Measurements from ENCODE around the gene CYP17A1. TPM values are rescaled to one million over a fixed set of nuclear protein-coding genes. Genes with fewer than 3 reads are reported as not detected.

Gene CYP17A1
- total RNA-seq, 1 experiment from 2014 or later = 2.1 TPM

- CTCF ChIA-PET = no interaction called here
- Mint-ChIP-seq H3K27me3 (ENCODE audit: low read depth) (no peaks in the 10 kb centered on the region), H3K4me1 (no peaks in the 10 kb centered on the region), H3K36me3 (no peaks in the 10 kb centered on the region), H3K27ac (no peak overlapping the region), H3K4me3 (no peak overlapping the region), H3K9me3 (no peaks in the 10 kb centered on the region)
- DNase-seq (ENCODE audit: low spot score) = no peak
- POLR2A ChIA-PET = no interaction called here
- TF ChIP-seq NFATC4 (CRISPR knock-in tag; IDR thresholded peaks at IDR 0.05) (no peak), USF2 (CRISPR knock-in tag; IDR thresholded peaks at IDR 0.05) (no peak), NFYB (CRISPR knock-in tag; conservative IDR thresholded peaks at IDR 0.05; ENCODE audit: low read depth) (no peak), ZNF138 (CRISPR knock-in tag; conservative IDR thresholded peaks at IDR 0.05) (no peak), TCF7 (CRISPR knock-in tag; IDR thresholded peaks at IDR 0.05; ENCODE audit: low read depth) (no peak), OVOL2 (CRISPR knock-in tag; IDR thresholded peaks at IDR 0.05; ENCODE audit: borderline replicate concordance) (no peak), CREB1 (CRISPR knock-in tag; IDR thresholded peaks at IDR 0.05) (no peak), ZSCAN18 (CRISPR knock-in tag; IDR thresholded peaks at IDR 0.05) (no peak), ERG (CRISPR knock-in tag; IDR thresholded peaks at IDR 0.05) (no peak), ZNF219 (CRISPR knock-in tag; IDR thresholded peaks at IDR 0.05; ENCODE audit: borderline replicate concordance) (no peak), NR3C1 (CRISPR knock-in tag; conservative IDR thresholded peaks at IDR 0.05; ENCODE audit: low read depth) (no peak), JUN (CRISPR knock-in tag; IDR thresholded peaks at IDR 0.05) (no peak), RORB (CRISPR knock-in tag; IDR thresholded peaks at IDR 0.05) (no peak)
- ATAC-seq = no peak
Measured at GRCh38 chr10:102880256-102880655, 43.0 kb upstream of the CYP17A1 start.

GRCh38 chr10:102878629-102879028 is 41.4 kb upstream of the CYP17A1 start:
- ChIA-PET CTCF (interaction anchor here (1.4 kb wide), 1 partner anchor 23 kb away, joined by 5 read pairs; no protein-coding TSS in a partner anchor), POLR2A (interaction anchor here (0.7 kb wide), 1 partner anchor 24 kb away, joined by 3 read pairs; no protein-coding TSS in a partner anchor)
- Mint-ChIP-seq H3K4me3 (no peak overlapping the region), H3K27me3 (ENCODE audit: low read depth) (no peaks in the 10 kb centered on the region), H3K9me3 (no peaks in the 10 kb centered on the region), H3K4me1 (no peaks in the 10 kb centered on the region), H3K27ac (no peak overlapping the region), H3K36me3 (no peaks in the 10 kb centered on the region)
- no peak for DNase-seq (ENCODE audit: low spot score)
- ATAC-seq = no peak
- TF ChIP-seq ESRRA (CRISPR knock-in tag; IDR thresholded peaks at IDR 0.05; ENCODE audit: borderline replicate concordance) = no peak
- TF ChIP-seq ZNF281 (CRISPR knock-in tag; IDR thresholded peaks at IDR 0.05) = no peak
- no peak for TF ChIP-seq AFF4 (CRISPR knock-in tag; IDR thresholded peaks at IDR 0.05; ENCODE audit: borderline replicate concordance)
- no peak for TF ChIP-seq ZSCAN18 (CRISPR knock-in tag; IDR thresholded peaks at IDR 0.05)
- no peak for TF ChIP-seq SOX15 (CRISPR knock-in tag; IDR thresholded peaks at IDR 0.05)
- TF ChIP-seq ARID4B (CRISPR knock-in tag; IDR thresholded peaks at IDR 0.05; ENCODE audit: borderline replicate concordance) = no peak
- no peak for TF ChIP-seq JAZF1 (CRISPR knock-in tag; IDR thresholded peaks at IDR 0.05)
- TF ChIP-seq ELF4 (CRISPR knock-in tag; IDR thresholded peaks at IDR 0.05; ENCODE audit: low read depth) = no peak
